Activated CD8-positive, alpha-beta memory T cell treated with anti-CD3 and anti-CD28 coated beads, Interleukin-2, amount 10 ng/mL, durations not matched to agents 7 days and 5 days (primary cell): ENCODE results near the gene HOXA4. TPM values are rescaled to one million over a fixed set of nuclear protein-coding genes. Genes with fewer than 3 reads are reported as not detected.

ENCODE experiments used
- ATAC-seq: fragments of 150-1000 bp; cut with Tn5 transposase; one replicate; pipeline ENCODE4 v1.10.0; 2021; ENCODE audit warnings: moderate library complexity
- CTCF ChIA-PET: fragments of 350-600 bp; sonication (Branson Sonifier 250); formaldehyde crosslinking; loops from one replicate; lab custom pipeline; 2021; ENCODE audit warnings: antibody characterized with exemption; lab: Charles Lee
- DNase-seq: peaks from one replicate; pipeline ENCODE4 v3.0.0-alpha.2; 2020
- H3K27ac Mint-ChIP-seq: one replicate; pipeline ENCODE4 v1.8.0; 2021; ENCODE audit warnings: mild to moderate bottlenecking, mixed read lengths
- H3K27me3 Mint-ChIP-seq: one replicate; pipeline ENCODE4 v1.8.0; 2021; ENCODE audit warnings: mixed read lengths
- H3K36me3 Mint-ChIP-seq: one replicate; pipeline ENCODE4 v1.8.0; 2021; ENCODE audit warnings: mild to moderate bottlenecking, mixed read lengths
- H3K4me1 Mint-ChIP-seq: one replicate; pipeline ENCODE4 v1.8.0; 2021; ENCODE audit warnings: mixed read lengths
- H3K4me3 Mint-ChIP-seq: one replicate; pipeline ENCODE4 v1.8.0; 2021; ENCODE audit warnings: mild to moderate bottlenecking, moderate library complexity, mixed read lengths
- H3K9me3 Mint-ChIP-seq: one replicate; pipeline ENCODE4 v1.8.0; 2022; ENCODE audit warnings: low read depth, mixed read lengths
- total RNA-seq, 2 experiments: library from RNA; stranded (reverse); gene quantifications; one replicate each; pipeline ENCODE4 v1.2.3, GENCODE V29; 2021

HOXA4 gene
- total RNA-seq: not detected

DNA sequence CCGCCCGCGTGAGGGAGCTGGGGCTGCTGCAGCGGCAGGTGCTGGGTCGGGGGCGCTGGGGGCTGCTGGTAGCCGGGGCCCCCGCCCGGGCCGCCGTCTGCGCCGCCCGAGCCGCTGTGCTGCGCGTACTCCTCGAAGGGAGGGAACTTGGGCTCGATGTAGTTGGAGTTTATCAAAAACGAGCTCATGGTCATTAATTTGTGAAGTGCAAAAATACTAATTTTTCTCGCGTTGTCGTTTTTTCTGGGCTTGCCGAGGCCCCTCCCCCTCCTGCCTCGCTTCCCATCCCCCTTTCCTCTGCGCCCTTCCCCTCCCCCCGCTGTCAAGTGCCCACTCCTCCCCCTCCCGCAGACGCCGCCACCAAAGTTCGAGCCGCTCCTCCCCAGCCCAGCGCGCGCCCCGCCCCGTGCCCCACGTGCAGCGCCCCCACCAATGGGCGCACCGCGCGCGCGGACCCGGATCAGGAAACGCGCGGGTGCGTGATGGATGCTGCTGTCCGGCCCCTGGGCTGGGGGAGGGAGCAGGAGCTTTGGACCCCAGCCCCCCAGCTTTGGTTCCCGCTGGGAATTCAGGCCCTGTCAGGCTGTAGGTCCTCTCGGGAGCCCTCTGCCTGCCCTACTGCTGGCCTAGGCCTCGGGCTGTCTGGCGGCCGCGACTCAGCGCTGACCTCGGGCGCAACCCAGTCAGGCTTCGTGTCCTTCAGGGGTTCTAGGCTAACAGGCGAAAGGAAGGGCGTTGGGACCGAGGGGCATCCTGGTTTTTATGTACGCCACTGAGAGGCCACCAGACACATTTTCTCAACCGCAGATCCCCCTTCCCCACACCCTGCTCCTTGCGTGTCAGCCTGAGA, at the start of gene HOXA4:
HOXA4 (minus strand) TSS at position 218 of the 850 bp plus-strand sequence; CDS start at position 194, 24 bp downstream.
- ATAC-seq (peak; percentile 96), DNase-seq (peak; percentile 84)
- H3K27me3 Mint-ChIP-seq: peaks cover 79% of the 10 kb centered on the region
- H3K27ac Mint-ChIP-seq: no peak within 1 kb of the TSS
- peak within 1 kb of the TSS; percentile 62 for H3K4me3 Mint-ChIP-seq
- H3K36me3 Mint-ChIP-seq: no peaks in the 10 kb centered on the region
- no peaks in the 10 kb centered on the region for H3K9me3 Mint-ChIP-seq
- CTCF ChIA-PET: interaction anchor here (1.0 to 2.8 kb wide), 7 partner anchors 19 to 1279 kb away, joined by 3 to 18 read pairs (median 4); partner anchors contain the start of gene HIBADH
- H3K4me1 Mint-ChIP-seq: peaks cover 28% of the 10 kb centered on the region

DNA sequence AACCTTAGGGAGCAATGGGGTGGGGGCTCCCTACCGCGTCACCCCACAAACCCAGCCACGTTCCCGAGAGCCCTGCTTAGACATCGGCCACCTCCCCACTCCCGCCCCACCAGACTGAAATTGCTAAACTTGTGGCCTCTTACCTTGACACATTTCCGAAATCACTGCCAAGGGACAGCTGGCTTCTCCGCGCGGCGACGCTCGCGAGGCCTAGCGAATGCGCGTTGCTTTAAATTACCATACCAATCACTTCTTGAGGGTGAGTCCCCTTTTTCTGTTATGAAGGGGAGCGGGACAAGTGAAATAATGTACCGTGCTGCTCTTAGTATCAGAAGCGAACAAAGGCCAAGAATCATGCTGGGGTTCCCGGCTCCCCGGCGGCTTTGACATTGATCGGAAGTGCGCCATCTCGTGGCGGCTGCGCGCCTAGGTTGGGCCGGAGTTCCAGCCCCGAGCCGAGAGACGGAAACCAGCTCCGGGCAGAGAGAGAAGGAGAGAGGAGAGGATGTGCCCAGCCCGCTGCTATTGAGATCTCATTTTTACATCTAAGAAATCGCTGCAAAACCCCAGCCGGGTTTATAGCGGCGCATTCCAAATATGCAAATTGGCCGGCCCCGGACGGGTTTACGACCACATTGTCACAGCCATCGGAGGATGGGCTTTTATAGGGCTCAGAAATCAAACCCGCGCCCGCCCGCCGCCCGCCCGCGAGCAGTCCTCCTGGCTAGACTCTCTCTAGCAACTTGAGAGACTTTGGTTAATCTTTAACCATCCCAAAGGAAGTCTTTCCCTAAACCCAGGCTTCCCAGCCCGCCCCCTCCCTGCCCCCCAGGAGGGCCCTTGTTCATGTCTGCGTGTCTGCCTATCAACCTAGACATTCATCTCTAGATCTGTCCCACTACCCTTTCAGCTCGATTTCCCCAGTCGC, 49.2 kb upstream of the HOXA4 start:
- DNase-seq: peak; percentile 58
- peak; percentile 68 for ATAC-seq
- Mint-ChIP-seq H3K4me3 (no peak overlapping the region), H3K36me3 (no peaks in the 10 kb centered on the region), H3K27me3 (peaks cover 82% of the 10 kb centered on the region), H3K4me1 (peaks cover 6% of the 10 kb centered on the region), H3K27ac (no peak overlapping the region), H3K9me3 (no peaks in the 10 kb centered on the region)
- CTCF ChIA-PET: interaction anchor here (0.9 to 2.4 kb wide), 16 partner anchors 7 to 1287 kb away, joined by 3 to 13 read pairs (median 4); no protein-coding TSS in a partner anchor

DNA sequence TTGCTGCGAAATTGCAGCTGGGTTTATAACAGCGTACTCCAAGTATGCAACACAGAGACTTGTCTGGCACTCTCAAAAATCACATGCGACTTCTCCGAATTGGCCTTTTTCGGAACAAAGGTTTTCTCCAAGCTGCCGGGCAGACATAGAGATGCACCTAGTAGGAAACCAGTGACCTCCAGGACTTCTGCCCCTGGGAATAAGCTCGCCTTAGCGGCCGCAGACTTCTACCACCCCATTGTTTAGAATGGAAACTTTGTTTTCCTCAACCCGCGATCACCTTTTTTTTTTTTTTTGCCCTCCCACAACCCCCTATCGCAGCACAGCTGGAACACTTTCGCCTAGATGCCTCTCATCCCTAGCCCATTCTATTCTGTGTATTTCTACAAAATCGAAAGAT, 48.5 kb upstream of the HOXA4 start:
- Mint-ChIP-seq H3K9me3 (no peaks in the 10 kb centered on the region), H3K27me3 (peaks cover 82% of the 10 kb centered on the region), H3K27ac (no peak overlapping the region), H3K4me3 (no peak overlapping the region), H3K4me1 (peaks cover 4% of the 10 kb centered on the region), H3K36me3 (no peaks in the 10 kb centered on the region)
- DNase-seq (no peak), ATAC-seq (no peak)
- CTCF ChIA-PET: interaction anchor here (0.9 to 2.4 kb wide), 13 partner anchors 8 to 1286 kb away, joined by 3 to 13 read pairs (median 4); no protein-coding TSS in a partner anchor

DNA sequence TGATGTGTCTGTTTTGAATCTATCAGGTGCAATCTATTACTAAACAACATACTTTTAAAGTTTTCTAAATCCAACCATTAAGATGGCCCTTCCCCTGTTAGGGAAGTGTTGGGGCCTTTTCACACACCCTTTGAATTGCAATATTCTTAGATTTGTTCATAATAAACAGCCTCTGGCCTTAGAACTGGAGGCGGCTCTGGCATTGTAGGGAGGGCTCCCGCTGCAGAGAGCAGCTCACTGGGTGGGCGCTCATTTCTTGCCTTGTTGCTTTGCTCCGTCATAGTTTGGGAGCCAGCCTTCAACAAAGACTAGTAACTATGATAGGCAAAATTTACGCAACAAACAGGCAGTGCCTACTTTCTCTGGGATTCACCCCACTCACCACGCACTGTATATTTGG, 47.8 kb upstream of the HOXA4 start:
- no peak overlapping the region for H3K27ac Mint-ChIP-seq
- H3K4me3 Mint-ChIP-seq: no peak overlapping the region
- H3K36me3 Mint-ChIP-seq: no peaks in the 10 kb centered on the region
- peaks cover 77% of the 10 kb centered on the region for H3K27me3 Mint-ChIP-seq
- DNase-seq: no peak
- no peaks in the 10 kb centered on the region for H3K9me3 Mint-ChIP-seq
- H3K4me1 Mint-ChIP-seq: peaks cover 4% of the 10 kb centered on the region
- CTCF ChIA-PET: interaction anchor here (1.7 to 2.4 kb wide), 4 partner anchors 8 to 18 kb away, joined by 4 to 13 read pairs (median 10); no protein-coding TSS in a partner anchor
- no peak for ATAC-seq

DNA sequence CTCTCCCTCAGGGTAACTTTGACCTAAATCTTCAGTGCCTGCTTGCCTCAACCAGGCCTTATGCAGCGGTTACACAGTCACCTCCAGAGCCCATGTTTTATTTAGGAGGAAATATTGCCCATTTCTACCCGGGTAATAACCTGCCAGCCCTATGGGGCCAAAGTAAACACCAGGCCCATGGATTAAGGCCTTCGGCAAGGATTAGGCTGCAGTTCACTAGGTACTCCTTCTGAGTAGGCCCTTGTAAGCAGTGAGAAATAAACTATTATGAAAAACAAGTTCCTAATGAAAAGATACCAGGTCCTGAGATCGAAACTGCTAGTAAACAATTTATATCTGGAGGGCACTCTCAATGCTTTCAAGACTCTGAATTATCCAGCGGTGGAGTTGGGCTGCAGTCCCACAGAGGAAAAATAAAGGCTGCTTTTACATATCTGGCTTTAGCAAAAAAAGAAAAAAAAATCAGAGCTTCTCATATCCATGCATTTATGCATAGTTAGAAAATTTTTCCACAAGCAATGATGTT, 47.3 kb upstream of the HOXA4 start:
- Mint-ChIP-seq H3K4me3 (no peak overlapping the region), H3K9me3 (no peaks in the 10 kb centered on the region), H3K36me3 (no peaks in the 10 kb centered on the region), H3K4me1 (peaks cover 4% of the 10 kb centered on the region), H3K27ac (no peak overlapping the region), H3K27me3 (peaks cover 74% of the 10 kb centered on the region)
- CTCF ChIA-PET: interaction anchor here (1.7 kb wide), 1 partner anchor 9 kb away, joined by 4 read pairs; no protein-coding TSS in a partner anchor
- DNase-seq (no peak), ATAC-seq (no peak)

- Mint-ChIP-seq H3K36me3 (no peaks in the 10 kb centered on the region), H3K27me3 (peaks cover 74% of the 10 kb centered on the region), H3K27ac (no peak overlapping the region), H3K4me3 (no peak overlapping the region), H3K9me3 (no peaks in the 10 kb centered on the region), H3K4me1 (peaks cover 5% of the 10 kb centered on the region)
- DNase-seq: no peak
- CTCF ChIA-PET: interaction anchor here (0.9 to 1.9 kb wide), 2 partner anchors 11 to 16 kb away, joined by 3 to 7 read pairs; no protein-coding TSS in a partner anchor
- ATAC-seq: no peak
Measured at GRCh38 chr7:27176962-27177794, 46.6 kb upstream of the HOXA4 start.

GRCh38 chr7:27176524-27176845, 45.9 kb upstream of the HOXA4 start:
- Mint-ChIP-seq H3K9me3 (no peaks in the 10 kb centered on the region), H3K4me3 (no peak overlapping the region), H3K4me1 (peaks cover 9% of the 10 kb centered on the region), H3K27me3 (peaks cover 75% of the 10 kb centered on the region), H3K27ac (no peak overlapping the region), H3K36me3 (peaks cover 2% of the 10 kb centered on the region)
- no peak for DNase-seq
- no peak for ATAC-seq
- CTCF ChIA-PET: interaction anchor here (0.9 to 1.9 kb wide), 2 partner anchors 12 to 16 kb away, joined by 3 to 7 read pairs; no protein-coding TSS in a partner anchor

DNA sequence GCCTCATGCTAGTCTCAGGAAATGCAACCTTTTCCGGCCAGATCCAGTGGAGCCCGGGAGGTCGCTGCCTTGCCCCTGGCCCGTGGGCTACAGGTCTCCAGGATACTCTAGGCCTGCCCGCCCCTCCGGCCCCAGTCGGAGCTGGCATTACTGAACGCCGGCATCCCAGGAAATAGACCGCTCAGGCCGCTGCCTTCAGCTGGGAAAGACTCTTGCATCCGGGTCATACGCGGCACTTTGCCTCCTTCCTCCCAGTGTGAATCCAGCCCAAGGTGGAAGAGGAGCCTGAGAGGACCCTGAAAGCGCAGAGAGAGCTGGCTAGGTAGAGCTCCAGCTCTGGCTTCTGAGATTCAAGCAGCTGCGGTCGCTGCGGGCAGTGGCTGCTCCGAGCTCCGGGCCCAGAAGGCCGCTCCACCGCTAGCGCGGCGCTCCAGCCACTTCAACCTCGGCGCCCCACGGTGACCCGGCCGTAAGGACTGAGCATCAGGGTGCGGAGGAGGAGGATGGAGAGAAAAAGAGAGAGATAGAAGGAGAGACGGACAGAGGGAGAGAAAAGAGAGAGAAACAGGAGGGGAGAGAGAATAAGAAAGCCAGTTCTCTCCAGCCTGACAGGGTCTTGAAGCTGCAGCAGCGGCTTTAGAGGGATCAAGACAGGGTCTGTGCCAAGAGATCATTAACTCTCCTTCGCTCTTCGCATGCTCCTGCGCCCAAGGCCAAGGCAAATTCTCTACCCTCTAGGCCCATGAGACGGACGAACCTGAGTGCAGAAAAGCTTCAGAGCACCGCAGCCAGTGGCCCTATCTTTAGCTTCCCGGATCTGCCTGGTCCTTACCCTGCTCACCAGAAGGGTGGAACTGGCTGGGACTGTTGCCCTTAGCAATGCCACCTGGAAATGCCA, 45.3 kb upstream of the HOXA4 start:
- H3K27me3 Mint-ChIP-seq: peaks cover 76% of the 10 kb centered on the region
- CTCF ChIA-PET: interaction anchor here (0.9 to 1.9 kb wide), 2 partner anchors 12 to 15 kb away, joined by 3 to 7 read pairs; no protein-coding TSS in a partner anchor
- no peak overlapping the region for H3K27ac Mint-ChIP-seq
- no peaks in the 10 kb centered on the region for H3K9me3 Mint-ChIP-seq
- peaks cover 10% of the 10 kb centered on the region for H3K4me1 Mint-ChIP-seq
- DNase-seq (no peak), ATAC-seq (no peak)
- peaks cover 2% of the 10 kb centered on the region for H3K36me3 Mint-ChIP-seq
- H3K4me3 Mint-ChIP-seq: no peak overlapping the region

DNA sequence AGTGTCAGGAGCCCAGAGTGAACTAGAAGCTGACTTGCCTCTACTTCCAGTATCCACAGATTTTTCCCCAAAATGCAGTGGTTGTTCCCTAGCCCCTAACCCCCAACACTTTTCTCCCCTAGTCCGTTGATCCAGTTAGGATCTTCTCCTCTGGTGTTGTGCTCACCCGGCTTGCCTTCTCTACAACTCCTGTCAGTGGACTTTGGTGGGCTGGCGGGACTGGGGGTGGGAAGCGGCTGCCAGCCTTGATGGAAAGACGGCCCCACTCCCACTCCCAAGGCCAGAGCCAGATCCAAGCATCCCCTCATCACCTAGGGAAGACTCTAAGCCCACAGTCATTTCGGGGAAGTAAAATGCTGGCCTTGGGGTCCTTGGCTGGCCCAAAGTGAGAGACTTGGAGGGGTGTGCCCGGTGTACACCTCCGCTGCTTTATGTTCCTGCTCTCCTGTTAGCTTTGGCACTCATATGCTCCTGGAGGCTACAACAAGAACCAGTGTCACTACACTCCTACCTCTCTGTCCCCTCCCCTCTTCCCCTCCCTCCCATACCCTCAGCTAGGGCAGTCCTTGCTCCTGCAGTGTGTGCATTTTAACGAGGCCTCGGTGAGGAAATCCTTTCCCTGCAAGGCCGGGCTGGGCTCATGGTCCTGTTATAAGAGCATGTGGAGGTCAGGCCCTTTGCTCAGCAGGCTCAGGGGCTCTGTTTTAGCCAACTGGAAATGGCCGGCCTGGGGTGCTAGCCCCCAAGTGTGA, 44.5 kb upstream of the HOXA4 start:
- Mint-ChIP-seq H3K9me3 (no peaks in the 10 kb centered on the region), H3K27me3 (peaks cover 80% of the 10 kb centered on the region), H3K27ac (peak overlapping the region; percentile 49), H3K4me3 (no peak overlapping the region), H3K36me3 (peaks cover 2% of the 10 kb centered on the region), H3K4me1 (peaks cover 10% of the 10 kb centered on the region)
- CTCF ChIA-PET: interaction anchor here (0.9 kb wide), 1 partner anchor 12 kb away, joined by 3 read pairs; no protein-coding TSS in a partner anchor
- ATAC-seq: no peak
- no peak for DNase-seq

- CTCF ChIA-PET: interaction anchor here (0.9 kb wide), 1 partner anchor 11 kb away, joined by 3 read pairs; no protein-coding TSS in a partner anchor
- Mint-ChIP-seq H3K36me3 (peaks cover 2% of the 10 kb centered on the region), H3K27ac (peak within 1 kb of the TSS; percentile 49), H3K27me3 (peaks cover 78% of the 10 kb centered on the region), H3K4me3 (no peak within 1 kb of the TSS), H3K4me1 (peaks cover 7% of the 10 kb centered on the region), H3K9me3 (no peaks in the 10 kb centered on the region)
- DNase-seq: no peak
- no peak for ATAC-seq
Measured at GRCh38 chr7:27173956-27174873, 43.7 kb upstream of the HOXA4 start, which contains the start of gene HOXA10. Gene HOXA10, minus strand, starts transcription at chr7:27174320. Its CDS starts 14 bp downstream, at chr7:27174306.
